A673 (cell line): Measurements from ENCODE around the gene ADIG. TPM values are rescaled to one million over a fixed set of nuclear protein-coding genes. Genes with fewer than 3 reads are reported as not detected.

Experiments
- BruUV-seq: library from RNA; stranded (reverse); fragments of 400-500 nt; replicated peaks from 2 replicates; lab custom pipeline; 2021; lab: Mats Ljungman, UMichigan
- CTCF ChIA-PET: fragments of 300-600 bp; sonication (Branson Sonifier 250); formaldehyde crosslinking; loops from one replicate; lab custom pipeline; 2022; ENCODE audit warnings: antibody characterized with exemption; lab: Charles Lee
- POLR2A ChIA-PET: fragments of 300-600 bp; sonication (Branson Sonifier 250); formaldehyde crosslinking; loops from one replicate; lab custom pipeline; 2022; ENCODE audit warnings: antibody characterized with exemption; ENCODE audit not compliant: low non-redundant PET; lab: Charles Lee
- DNase-seq: peaks from one replicate; pipeline ENCODE4 v3.0.0-alpha.2; 2015; ENCODE audit warnings: low spot score
- H3K27ac ChIP-seq: fragments of 200-600 bp; sonication (generic); 2 replicates; pipeline ENCODE4 v1.5.1; 2016; ENCODE audit warnings: mixed run types, low read depth, mild to moderate bottlenecking, mixed read lengths, antibody characterized with exemption, low read length; ENCODE audit not compliant: poor library complexity, severe bottlenecking
- H3K27me3 ChIP-seq: fragments of 200-600 bp; sonication (generic); replicated peaks from 2 replicates; pipeline ENCODE4 v1.6.1; 2017; ENCODE audit warnings: mixed run types, low read depth, mild to moderate bottlenecking, mixed read lengths, antibody characterized with exemption, low read length; ENCODE audit not compliant: insufficient read depth, poor library complexity
- H3K36me3 ChIP-seq: fragments of 200-600 bp; sonication (generic); 2 replicates; pipeline ENCODE4 v1.6.1; 2016; ENCODE audit warnings: mixed run types, mild to moderate bottlenecking, mixed read lengths, antibody characterized with exemption, low read length; ENCODE audit not compliant: insufficient read depth, poor library complexity, severe bottlenecking
- H3K4me1 ChIP-seq: fragments of 200-600 bp; sonication (generic); 2 replicates; pipeline ENCODE4 v1.6.1; 2017; ENCODE audit warnings: mixed run types, mild to moderate bottlenecking, mixed read lengths, antibody characterized with exemption, low read length; ENCODE audit not compliant: insufficient read depth, poor library complexity, severe bottlenecking
- H3K4me3 ChIP-seq: fragments of 200-600 bp; sonication (generic); 2 replicates; pipeline ENCODE4 v1.5.1; 2016; ENCODE audit warnings: low read depth, mixed run types, mild to moderate bottlenecking, mixed read lengths, low read length; ENCODE audit not compliant: poor library complexity, severe bottlenecking
- H3K9me3 ChIP-seq: fragments of 200-600 bp; sonication (generic); 2 replicates; pipeline ENCODE4 v1.6.1; 2016; ENCODE audit warnings: mixed run types, low read depth, mild to moderate bottlenecking, mixed read lengths, antibody characterized with exemption, low read length; ENCODE audit not compliant: poor library complexity, severe bottlenecking
- CTCF ChIP-seq: fragments of 300-800, 200-600 bp; sonication (generic); conservative IDR thresholded peaks from 2 replicates; pipeline ENCODE4 v1.5.1; 2017; ENCODE audit warnings: low read depth, mild to moderate bottlenecking, antibody characterized with exemption, low read length, moderate library complexity, mixed read lengths
- EZH2 ChIP-seq: fragments of 200-600 bp; sonication (generic); IDR thresholded peaks from 2 replicates; pipeline ENCODE4 v1.6.1; 2017; ENCODE audit warnings: borderline replicate concordance, low read depth, mild to moderate bottlenecking, mixed read lengths, antibody characterized with exemption, low read length; ENCODE audit not compliant: poor library complexity, severe bottlenecking
- intact Hi-C: fragments of 100-400 bp; cut with micrococcal nuclease; formaldehyde crosslinking; loops from one replicate; pipeline ENCODE4 v1.10.0; 2022; ENCODE audit not compliant: unreplicated experiment
- total RNA-seq: library from RNA; stranded (reverse); gene quantifications from 2 replicates; pipeline ENCODE4 v1.2.3, GENCODE V29; 2021

The ADIG gene
- total RNA-seq, 1 experiment from 2014 or later = not detected

DNA sequence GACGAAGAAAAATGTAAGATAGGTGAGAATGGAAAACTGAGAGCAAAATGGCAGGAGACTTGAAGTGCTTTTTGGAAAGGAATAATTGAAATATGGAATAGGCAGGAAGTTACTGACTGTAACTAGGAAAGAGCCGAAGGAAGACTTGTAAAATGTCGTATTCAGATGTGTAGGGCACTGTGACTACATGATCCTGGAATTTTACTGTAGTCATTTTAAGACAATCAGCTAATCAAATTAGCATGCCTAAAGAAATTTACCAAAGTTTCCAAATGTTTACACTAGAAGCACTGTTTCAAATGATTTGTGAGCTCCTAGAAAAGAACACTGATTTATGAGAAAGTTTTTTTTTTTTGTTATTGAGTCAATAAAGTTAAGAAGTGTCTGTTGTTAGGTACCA, 21.2 kb upstream of the ADIG start:
- no TSS peak for BruUV-seq

GRCh38 chr20:38563802-38564431, 17.1 kb upstream of the ADIG start:
- Histone ChIP-seq H3K4me1 (no peaks in the 10 kb centered on the region), H3K36me3 (peaks cover 6% of the 10 kb centered on the region), H3K4me3 (no peak overlapping the region), H3K27ac (no peak overlapping the region), H3K27me3 (no peaks in the 10 kb centered on the region), H3K9me3 (no peaks in the 10 kb centered on the region)
- BruUV-seq = no TSS peak
- ChIA-PET CTCF (no interaction called here), POLR2A (no interaction called here)
- intact Hi-C loops = no loop called here
- no peak for TF ChIP-seq CTCF
- TF ChIP-seq EZH2 = no peak
- DNase-seq = no peak

More for the DNA sequence above, 21.2 kb upstream of the ADIG start:
- ChIA-PET CTCF (no interaction called here), POLR2A (no interaction called here)
- no peaks in the 10 kb centered on the region for H3K9me3 ChIP-seq
- TF ChIP-seq EZH2 (no peak), CTCF (no peak)
- H3K4me3 ChIP-seq = no peak overlapping the region
- H3K4me1 ChIP-seq = no peaks in the 10 kb centered on the region
- H3K27ac ChIP-seq = no peak overlapping the region
- intact Hi-C loops = no loop called here
- no peaks in the 10 kb centered on the region for H3K27me3 ChIP-seq
- H3K36me3 ChIP-seq = peaks cover 34% of the 10 kb centered on the region
- no peak for DNase-seq

- TF ChIP-seq CTCF = no peak
- no peak for TF ChIP-seq EZH2
- ChIA-PET POLR2A (no interaction called here), CTCF (no interaction called here)
- Histone ChIP-seq H3K9me3 (no peaks in the 10 kb centered on the region), H3K27ac (no peak overlapping the region), H3K36me3 (peaks cover 4% of the 10 kb centered on the region), H3K4me1 (no peaks in the 10 kb centered on the region), H3K27me3 (no peaks in the 10 kb centered on the region), H3K4me3 (no peak overlapping the region)
- no peak for DNase-seq
- BruUV-seq = no TSS peak
- intact Hi-C loops = no loop called here
Observed at GRCh38 chr20:38564680-38565079, 16.3 kb upstream of the ADIG start.
